H9 (cell line): ENCODE results near the gene LMTK2. TPM values are rescaled to one million over a fixed set of nuclear protein-coding genes. Genes with fewer than 3 reads are reported as not detected.

Experiments
- DNase-seq: peaks from one replicate; pipeline ENCODE4 v3.0.0-alpha.2; 2017
- H2AFZ ChIP-seq: one replicate; pipeline ENCODE4 v1.6.1; 2013; ENCODE audit warnings: mild to moderate bottlenecking, low read length, control low read depth, moderate library complexity
- H2AK5ac ChIP-seq: 2 replicates; pipeline ENCODE4 v1.6.1; 2013; ENCODE audit warnings: low read length, control low read depth, mixed read lengths; ENCODE audit not compliant: insufficient read length
- H2BK120ac ChIP-seq: one replicate; pipeline ENCODE4 v1.6.1; 2013; ENCODE audit warnings: low read depth, mild to moderate bottlenecking, low read length, control low read depth, inconsistent platforms; ENCODE audit not compliant: poor library complexity, severe bottlenecking
- H2BK12ac ChIP-seq: 2 replicates; pipeline ENCODE4 v1.6.1; 2013; ENCODE audit warnings: low read length, control low read depth, mixed read lengths, low read depth; ENCODE audit not compliant: insufficient read length
- H2BK15ac ChIP-seq: 2 replicates; pipeline ENCODE4 v1.6.1; 2013; ENCODE audit warnings: low read depth, low read length, control low read depth
- H2BK20ac ChIP-seq: one replicate; pipeline ENCODE4 v1.6.1; 2013; ENCODE audit warnings: low read depth, mild to moderate bottlenecking, low read length, control low read depth, inconsistent platforms; ENCODE audit not compliant: poor library complexity, severe bottlenecking
- H2BK5ac ChIP-seq: 2 replicates; pipeline ENCODE4 v1.6.1; 2013; ENCODE audit warnings: low read length, control low read depth, mixed read lengths; ENCODE audit not compliant: insufficient read length
- H3K14ac ChIP-seq: 2 replicates; pipeline ENCODE4 v1.6.1; 2013; ENCODE audit warnings: low read length, control low read depth; ENCODE audit not compliant: insufficient read depth
- H3K18ac ChIP-seq: 2 replicates; pipeline ENCODE4 v1.6.1; 2013; ENCODE audit warnings: low read depth, mild to moderate bottlenecking, mixed read lengths, low read length, control low read depth; ENCODE audit not compliant: insufficient read length
- H3K23ac ChIP-seq: 2 replicates; pipeline ENCODE4 v1.6.1; 2013; ENCODE audit warnings: low read length, control low read depth, mixed read lengths, low read depth; ENCODE audit not compliant: insufficient read length
- H3K23me2 ChIP-seq: 2 replicates; pipeline ENCODE4 v1.6.1; 2013; ENCODE audit warnings: low read depth, mild to moderate bottlenecking, mixed read lengths, low read length, control low read depth; ENCODE audit not compliant: insufficient read length, poor library complexity, severe bottlenecking
- H3K27ac ChIP-seq: 2 replicates; pipeline ENCODE4 v1.5.1; 2013; ENCODE audit warnings: low read length, control low read depth, mixed read lengths, low read depth; ENCODE audit not compliant: insufficient read length
- H3K27me3 ChIP-seq: 2 replicates; pipeline ENCODE4 v1.6.1; 2013; ENCODE audit warnings: low read length, control low read depth, inconsistent platforms; ENCODE audit not compliant: insufficient read depth
- H3K4ac ChIP-seq: 2 replicates; pipeline ENCODE4 v1.6.1; 2013; ENCODE audit warnings: low read depth, mild to moderate bottlenecking, control low read depth, inconsistent platforms, low read length, moderate library complexity
- H3K4me1 ChIP-seq: 2 replicates; pipeline ENCODE4 v1.6.1; 2013; ENCODE audit warnings: low read length, control low read depth, inconsistent platforms; ENCODE audit not compliant: insufficient read depth
- H3K4me2 ChIP-seq: 2 replicates; pipeline ENCODE4 v1.6.1; 2013; ENCODE audit warnings: low read length, control low read depth, mixed read lengths; ENCODE audit not compliant: insufficient read length, insufficient read depth
- H3K56ac ChIP-seq: 2 replicates; pipeline ENCODE4 v1.6.1; 2013; ENCODE audit warnings: low read depth, mild to moderate bottlenecking, mixed read lengths, low read length, control low read depth; ENCODE audit not compliant: insufficient read length
- H3K79me1 ChIP-seq: 2 replicates; pipeline ENCODE4 v1.6.1; 2013; ENCODE audit warnings: low read depth, mild to moderate bottlenecking, moderate library complexity, low read length, control low read depth, inconsistent platforms; ENCODE audit not compliant: insufficient read depth, poor library complexity, severe bottlenecking
- H3K79me2 ChIP-seq: 2 replicates; pipeline ENCODE4 v1.6.1; 2013; ENCODE audit warnings: low read length, control low read depth, inconsistent platforms; ENCODE audit not compliant: insufficient read depth
- H3K9ac ChIP-seq: 2 replicates; pipeline ENCODE4 v1.6.1; 2013; ENCODE audit warnings: low read length, control low read depth, mixed read lengths; ENCODE audit not compliant: insufficient read length; ENCODE audit errors: extremely low read depth
- H3K9me3 ChIP-seq: one replicate; pipeline ENCODE4 v1.6.1; 2013; ENCODE audit warnings: low read depth, low read length, inconsistent platforms; ENCODE audit not compliant: control insufficient read depth
- H3T11ph ChIP-seq: one replicate; pipeline ENCODE4 v1.6.1; 2013; ENCODE audit warnings: mild to moderate bottlenecking, low read length, control low read depth, inconsistent platforms
- H4K20me1 ChIP-seq: one replicate; pipeline ENCODE4 v1.6.1; 2013; ENCODE audit not compliant: control insufficient read depth, insufficient read length, insufficient read depth
- H4K5ac ChIP-seq: 2 replicates; pipeline ENCODE4 v1.6.1; 2013; ENCODE audit warnings: low read depth, mild to moderate bottlenecking, mixed read lengths, low read length, control low read depth; ENCODE audit not compliant: insufficient read length
- H4K8ac ChIP-seq: replicated peaks from 2 replicates; pipeline ENCODE4 v1.6.1; 2013; ENCODE audit warnings: low read length, control low read depth, mixed read lengths, low read depth; ENCODE audit not compliant: insufficient read length
- H4K91ac ChIP-seq: 2 replicates; pipeline ENCODE4 v1.6.1; 2013; ENCODE audit warnings: low read depth, mild to moderate bottlenecking, moderate library complexity, mixed read lengths, low read length, control low read depth; ENCODE audit not compliant: insufficient read length
- H3K27ac Mint-ChIP-seq, 3 experiments: 2 replicates in 2 of 3; 3 replicates in 1 of 3; pipeline ENCODE4 v1.8.0; 2020 to 2021; ENCODE audit warnings: mixed read lengths in 3 of 3, mild to moderate bottlenecking in 1 of 3, moderate library complexity in 1 of 3
- H3K27me3 Mint-ChIP-seq: 2 replicates; pipeline ENCODE4 v1.8.0; 2021; ENCODE audit warnings: low read depth, mild to moderate bottlenecking, moderate library complexity, mixed read lengths
- H3K36me3 Mint-ChIP-seq, 3 experiments: 2 replicates in 2 of 3; 3 replicates in 1 of 3; pipeline ENCODE4 v1.8.0; 2020 to 2021; ENCODE audit warnings: low read depth in 3 of 3, mixed read lengths in 3 of 3; ENCODE audit not compliant: insufficient read depth in 1 of 3
- H3K4me1 Mint-ChIP-seq, 2 experiments: 2 replicates each; pipeline ENCODE4 v1.8.0; 2020; ENCODE audit warnings: mixed read lengths in 2 of 2
- H3K4me3 Mint-ChIP-seq, 2 experiments: 2 replicates in 1 of 2; 3 replicates in 1 of 2; pipeline ENCODE4 v1.8.0; 2020 to 2021; ENCODE audit warnings: mild to moderate bottlenecking in 2 of 2, mixed read lengths in 2 of 2, moderate library complexity in 1 of 2
- H3K9me3 Mint-ChIP-seq, 2 experiments: 2 replicates in 1 of 2; 3 replicates in 1 of 2; pipeline ENCODE4 v1.8.0; 2020; ENCODE audit warnings: mild to moderate bottlenecking in 2 of 2, mixed read lengths in 2 of 2, moderate library complexity in 1 of 2
- WGBS: extraction: QIAGEN DNeasy Blood & Tissue Kit; methylation state at CpG from one replicate; pipeline ENCODE4 v1.1.7; 2013; ENCODE audit warnings: missing lambda C conversion rate, low lambda C conversion rate, mixed read lengths; ENCODE audit not compliant: insufficient read length; ENCODE audit errors: extremely low coverage; 5-methylcytosine and 5-hydroxymethylcytosine counted together
- total RNA-seq: library from RNA; stranded (reverse); gene quantifications from 2 replicates; pipeline ENCODE4 v1.2.1, GENCODE V29; 2021
- TF ChIP-seq, protein P1 (sequence below): fragments of 200-600 bp; sonication (generic); conservative IDR thresholded peaks from 3 replicates; pipeline ENCODE4 v1.8.0; 2021; ENCODE audit warnings: antibody characterized with exemption, mild to moderate bottlenecking

Gene LMTK2
- total RNA-seq, 1 experiment from 2014 or later: 24.9 TPM

DNA sequence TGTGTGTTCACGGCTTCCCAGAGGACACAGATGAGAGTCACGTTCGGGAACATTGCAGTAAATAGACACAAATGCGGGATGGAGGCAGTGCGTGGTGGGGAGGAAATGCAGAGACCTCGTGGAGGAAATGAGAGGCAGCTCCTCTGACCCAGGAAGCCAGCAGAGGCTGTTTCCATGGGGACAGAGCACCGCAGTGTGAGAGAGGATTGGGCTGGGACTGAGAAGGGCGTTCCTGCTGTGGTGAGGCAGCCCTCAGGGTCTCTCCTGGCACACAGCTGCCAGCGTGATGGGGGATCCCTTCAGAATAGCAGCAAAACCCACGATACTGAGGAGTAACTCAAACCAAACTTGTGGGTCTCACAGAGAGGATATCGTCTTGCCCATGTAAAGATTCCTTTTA, 82.9 kb downstream of the LMTK2 start:
- H3K4me2 ChIP-seq: no peak overlapping the region
- Mint-ChIP-seq H3K27me3 (no peaks in the 10 kb centered on the region), H3K4me3 (no peak overlapping the region), H3K4me1 (no peaks in the 10 kb centered on the region), H3K9me3 (no peaks in the 10 kb centered on the region), H3K36me3 (peaks cover 26 to 59% (median 45%) of the 10 kb centered on the region in 3 experiments; a peak in 6 of 7 replicates), H3K27ac (peak overlapping the region in 2 of 3 experiments; percentile 91 to 93; a peak in 4 of 7 replicates)
- H2BK120ac ChIP-seq: no peak overlapping the region
- H2BK20ac ChIP-seq: no peak overlapping the region
- H2AFZ ChIP-seq: no peak overlapping the region
- H3K9ac ChIP-seq: no peak overlapping the region
- no peaks in the 10 kb centered on the region for H3K23me2 ChIP-seq
- H3K27me3 ChIP-seq: no peaks in the 10 kb centered on the region
- H3K9me3 ChIP-seq: no peaks in the 10 kb centered on the region
- no peak overlapping the region for H3K23ac ChIP-seq
- no peaks in the 10 kb centered on the region for H4K20me1 ChIP-seq
- no peak overlapping the region for H4K5ac ChIP-seq
- H2BK5ac ChIP-seq: no peak overlapping the region
- H3K18ac ChIP-seq: no peak overlapping the region
- WGBS: no CpG with 5 or more reads among the region's 11 CpGs
- no peaks in the 10 kb centered on the region for H3K4me1 ChIP-seq
- no peaks in the 10 kb centered on the region for H3K79me1 ChIP-seq
- H4K8ac ChIP-seq: no peak overlapping the region
- no peak for DNase-seq
- H2AK5ac ChIP-seq: no peak overlapping the region
- TF ChIP-seq, protein P1, sequence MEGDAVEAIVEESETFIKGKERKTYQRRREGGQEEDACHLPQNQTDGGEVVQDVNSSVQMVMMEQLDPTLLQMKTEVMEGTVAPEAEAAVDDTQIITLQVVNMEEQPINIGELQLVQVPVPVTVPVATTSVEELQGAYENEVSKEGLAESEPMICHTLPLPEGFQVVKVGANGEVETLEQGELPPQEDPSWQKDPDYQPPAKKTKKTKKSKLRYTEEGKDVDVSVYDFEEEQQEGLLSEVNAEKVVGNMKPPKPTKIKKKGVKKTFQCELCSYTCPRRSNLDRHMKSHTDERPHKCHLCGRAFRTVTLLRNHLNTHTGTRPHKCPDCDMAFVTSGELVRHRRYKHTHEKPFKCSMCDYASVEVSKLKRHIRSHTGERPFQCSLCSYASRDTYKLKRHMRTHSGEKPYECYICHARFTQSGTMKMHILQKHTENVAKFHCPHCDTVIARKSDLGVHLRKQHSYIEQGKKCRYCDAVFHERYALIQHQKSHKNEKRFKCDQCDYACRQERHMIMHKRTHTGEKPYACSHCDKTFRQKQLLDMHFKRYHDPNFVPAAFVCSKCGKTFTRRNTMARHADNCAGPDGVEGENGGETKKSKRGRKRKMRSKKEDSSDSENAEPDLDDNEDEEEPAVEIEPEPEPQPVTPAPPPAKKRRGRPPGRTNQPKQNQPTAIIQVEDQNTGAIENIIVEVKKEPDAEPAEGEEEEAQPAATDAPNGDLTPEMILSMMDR: no peak
- no peak overlapping the region for H3T11ph ChIP-seq
- no peak overlapping the region; the same call in 1 of the 2 replicates for H3K14ac ChIP-seq
- no peak overlapping the region for H3K4ac ChIP-seq
- no peak overlapping the region for H3K27ac ChIP-seq
- no peaks in the 10 kb centered on the region for H3K79me2 ChIP-seq
- H2BK15ac ChIP-seq: no peak overlapping the region
- no peak overlapping the region for H3K56ac ChIP-seq
- no peak overlapping the region for H2BK12ac ChIP-seq
- H4K91ac ChIP-seq: no peak overlapping the region
